NCI-H2081 (cell line): Measurements from ENCODE around the gene MTHFD1L.
"Not testable (repeated sequence)": the region's sequence is repeated elsewhere in the genome, so short reads cannot be mapped to it uniquely, and the experiment has no call there.

Experiments used
- DNase-seq, 2 experiments: peaks; one replicate each; lab custom pipeline; 2025; lab: John Stamatoyannopoulos, UW

Gene MTHFD1L

DNA sequence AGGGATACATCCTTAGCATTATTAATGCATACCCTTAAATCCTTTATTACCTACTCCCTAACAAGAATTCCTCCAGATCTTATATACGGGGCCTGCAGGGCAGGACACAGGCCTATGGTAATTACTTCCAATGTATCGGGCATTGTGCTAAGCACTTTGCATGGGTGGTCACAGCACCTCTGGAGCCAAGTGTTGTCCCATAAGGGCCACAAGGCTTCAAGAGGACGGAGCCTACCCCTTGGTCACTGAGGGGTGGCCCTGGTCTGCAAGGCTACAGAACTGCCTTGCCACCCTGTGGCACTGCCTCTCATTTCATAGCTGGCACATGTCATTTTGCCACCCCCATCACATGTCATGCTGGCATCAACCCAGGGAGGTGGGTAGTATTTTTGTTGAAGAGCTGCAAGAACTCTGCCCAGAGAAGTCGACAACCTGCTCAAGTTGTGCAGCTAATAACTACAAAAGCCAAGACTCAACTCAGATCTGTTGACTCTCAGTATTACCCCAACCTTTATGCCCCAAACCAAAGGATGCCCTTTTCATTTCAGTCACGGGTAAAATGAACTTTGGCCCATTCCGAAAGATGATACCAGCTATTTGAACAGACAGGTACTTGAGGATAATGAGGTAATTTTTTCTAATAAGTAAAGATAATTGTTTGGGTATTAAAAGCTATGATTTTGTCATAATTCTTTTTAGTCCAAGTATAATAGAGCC, 230.2 kb downstream of the MTHFD1L start:
- DNase-seq = no peak

DNA sequence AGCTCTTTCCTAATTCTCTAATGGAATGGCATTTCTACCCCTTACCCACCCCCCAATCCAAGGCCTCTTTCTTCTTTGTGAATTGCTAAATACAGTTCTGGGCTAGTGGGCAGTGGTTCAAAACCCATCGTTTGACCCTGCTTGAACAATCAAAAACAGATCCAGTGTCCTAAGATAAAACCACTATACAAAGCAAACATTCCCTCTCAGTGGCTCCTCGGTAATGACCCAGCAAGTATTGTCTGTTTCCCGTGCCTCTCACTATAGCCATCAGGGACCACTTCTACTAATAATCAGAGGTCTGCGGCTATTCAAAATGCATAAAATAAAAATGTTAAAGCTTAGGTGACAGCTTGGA, 230.7 kb downstream of the MTHFD1L start:
- DNase-seq = no peak

DNA sequence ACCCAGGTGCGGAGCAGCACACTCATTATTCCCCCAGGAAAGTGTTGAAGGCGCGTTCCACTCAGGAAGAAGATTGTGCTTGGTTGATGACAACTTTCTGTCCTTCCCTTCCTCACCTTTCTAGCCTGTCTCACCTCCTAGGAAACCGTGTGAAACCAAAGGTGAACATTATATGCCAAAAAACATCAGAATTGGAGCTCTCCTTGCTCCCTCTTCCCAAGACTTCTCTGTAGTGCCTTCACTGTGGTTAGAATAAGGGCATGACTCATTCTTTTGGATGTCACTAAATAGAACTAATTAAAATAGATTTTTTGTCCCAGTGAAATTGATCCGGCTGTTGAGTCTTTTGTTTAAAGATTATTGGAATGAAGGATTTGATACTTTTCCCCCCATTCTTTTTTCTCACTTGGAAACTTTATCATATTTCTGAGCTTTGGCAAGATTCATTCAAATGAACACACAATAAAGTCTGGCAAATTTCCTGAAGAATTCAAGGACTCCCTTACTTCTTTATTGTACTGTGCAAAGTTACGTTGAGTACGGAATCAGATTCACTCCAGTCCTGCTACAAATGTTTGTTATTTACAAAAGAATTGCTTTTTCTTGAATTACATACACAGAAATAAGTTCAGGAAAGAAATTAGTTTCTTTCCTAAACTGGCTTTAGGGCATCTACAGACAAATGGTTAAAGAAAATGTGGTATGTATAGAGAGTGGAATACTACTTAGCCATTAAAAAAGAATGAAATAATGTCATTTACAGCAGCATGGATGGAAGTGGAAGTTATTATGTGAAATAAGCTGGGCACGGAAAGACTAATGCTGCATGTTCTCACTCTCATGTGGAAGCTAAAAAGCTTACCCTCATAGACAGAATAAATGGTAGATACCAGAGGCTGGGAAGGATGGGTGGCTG, 231.4 kb downstream of the MTHFD1L start:
- DNase-seq = no peak

DNA sequence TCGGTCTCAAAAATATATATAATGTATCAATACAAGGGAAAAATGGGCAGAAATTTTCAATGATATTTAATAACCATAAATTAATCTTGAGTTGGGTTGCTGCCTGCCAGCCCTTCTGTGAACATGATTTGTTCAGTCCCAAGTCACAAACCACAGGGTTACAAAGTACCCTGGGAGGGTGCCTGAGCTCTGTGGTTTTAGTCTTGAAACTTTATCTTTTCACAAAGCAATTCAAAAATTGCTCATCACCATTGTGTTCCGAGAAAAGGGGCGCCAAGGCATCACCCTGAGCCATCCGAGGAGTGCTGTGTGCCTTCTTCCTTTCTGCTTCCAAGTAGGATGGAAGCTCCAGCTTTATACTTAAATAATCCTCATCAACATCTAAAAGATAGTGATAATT, 232.7 kb downstream of the MTHFD1L start:
- DNase-seq = no peak

DNA sequence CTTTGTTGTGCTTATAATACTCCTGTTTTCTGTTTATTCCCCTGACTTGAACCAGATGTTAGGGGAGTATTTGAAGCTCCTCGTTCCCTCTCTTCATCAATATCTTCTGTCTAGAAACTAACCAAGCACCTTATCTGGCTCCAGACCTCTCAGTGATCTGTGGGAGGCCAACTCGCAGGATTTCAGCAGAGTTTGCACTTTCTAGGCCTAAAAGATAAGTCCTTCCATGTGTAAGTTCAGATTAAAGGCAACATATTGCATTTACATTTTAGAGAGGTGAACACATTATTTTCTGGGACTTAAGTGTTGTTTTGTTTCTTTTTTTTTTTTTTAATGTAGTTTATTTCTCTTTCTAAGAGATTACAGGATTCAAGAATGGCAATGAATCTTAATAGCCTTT, 234.8 kb downstream of the MTHFD1L start:
- no peak for DNase-seq

DNA sequence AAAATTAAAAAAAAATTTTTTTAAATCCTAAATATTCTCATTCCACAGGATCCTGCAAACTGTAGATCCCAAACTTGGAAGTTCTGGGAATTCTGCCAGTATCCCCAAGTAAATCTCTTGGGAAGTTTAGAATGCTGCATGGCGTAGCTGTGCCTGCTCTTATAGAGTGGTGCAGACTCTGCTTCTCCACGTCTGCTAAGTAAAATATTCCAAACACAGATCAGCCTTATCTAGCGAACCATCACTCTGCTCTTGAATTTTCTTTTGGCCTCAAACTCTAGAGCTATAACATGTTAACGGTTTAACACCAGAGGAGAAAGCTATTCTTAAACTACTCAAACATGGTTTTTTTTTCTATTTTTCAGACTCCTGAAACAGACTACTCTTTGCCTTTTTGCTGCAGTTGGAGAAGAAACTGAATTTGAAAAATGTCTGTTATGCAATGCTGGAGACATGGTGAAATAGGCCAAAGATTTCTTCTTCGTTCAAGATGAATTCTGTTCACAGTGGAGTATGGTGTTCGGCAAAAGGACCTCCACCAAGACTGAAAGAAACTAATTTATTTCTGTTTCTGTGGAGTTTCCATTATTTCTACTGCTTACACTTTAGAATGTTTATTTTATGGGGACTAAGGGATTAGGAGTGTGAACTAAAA, 235.8 kb downstream of the MTHFD1L start:
- DNase-seq = no peak

DNA sequence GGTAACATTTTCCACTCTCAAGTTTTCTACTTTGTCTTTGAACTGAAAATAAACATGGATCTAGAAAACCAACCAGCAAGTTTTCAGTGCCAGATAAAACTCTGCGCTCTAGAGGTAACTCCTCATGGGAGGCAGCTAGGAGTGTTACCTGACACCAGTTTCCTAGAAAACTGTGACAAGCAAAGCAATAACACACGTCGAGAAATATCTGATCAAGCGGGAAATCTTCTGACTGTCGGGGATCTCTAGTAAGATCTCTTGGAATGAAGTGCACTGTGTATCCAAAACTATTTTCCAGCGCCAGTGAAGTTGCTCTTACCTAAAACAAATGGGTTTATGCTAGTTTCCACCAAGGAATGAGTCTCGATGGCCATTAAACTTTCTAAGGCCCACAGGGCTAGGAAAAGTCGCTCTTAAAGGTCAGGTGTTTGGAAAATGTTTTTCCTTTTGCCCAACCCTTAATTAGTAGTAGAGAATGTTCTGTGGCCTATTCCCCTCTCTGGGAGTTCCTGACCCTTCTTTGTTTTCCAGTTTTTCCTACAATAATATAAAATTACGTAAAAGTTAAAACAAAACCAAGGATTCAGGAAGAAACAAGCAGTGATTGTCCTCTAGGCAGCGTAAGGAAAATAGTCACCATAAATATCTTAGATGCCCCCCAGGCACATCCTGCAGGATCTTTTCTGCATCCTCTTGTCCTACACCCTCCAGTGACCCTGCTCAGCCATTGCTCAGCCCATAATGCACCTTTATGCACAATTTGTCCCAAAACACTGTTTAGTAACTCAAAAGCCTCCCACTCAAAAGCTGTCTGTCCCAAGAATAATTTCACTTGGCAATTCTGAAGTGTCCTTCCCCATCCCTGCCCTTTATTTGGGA, 236.6 kb downstream of the MTHFD1L start:
- no peak for DNase-seq

DNA sequence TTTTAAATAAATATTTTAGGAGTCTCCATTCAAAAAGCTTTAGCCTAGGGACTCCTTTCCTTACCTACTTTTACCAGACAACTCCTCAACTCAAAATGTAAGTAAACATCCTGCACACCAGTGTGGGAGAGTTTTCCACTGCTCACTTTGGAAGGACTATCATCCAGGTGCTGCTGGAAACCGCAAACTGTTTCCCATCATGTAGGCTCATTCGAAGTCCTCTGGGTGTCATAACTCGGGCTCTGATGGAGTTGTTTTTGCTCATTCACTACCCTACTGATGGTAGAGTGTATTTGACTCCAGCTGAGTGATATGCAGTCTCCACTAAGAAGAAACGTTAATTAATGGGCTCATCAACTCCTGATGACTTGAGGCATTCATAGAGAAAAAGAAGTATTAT, 237.8 kb downstream of the MTHFD1L start:
- no peak for DNase-seq

DNA sequence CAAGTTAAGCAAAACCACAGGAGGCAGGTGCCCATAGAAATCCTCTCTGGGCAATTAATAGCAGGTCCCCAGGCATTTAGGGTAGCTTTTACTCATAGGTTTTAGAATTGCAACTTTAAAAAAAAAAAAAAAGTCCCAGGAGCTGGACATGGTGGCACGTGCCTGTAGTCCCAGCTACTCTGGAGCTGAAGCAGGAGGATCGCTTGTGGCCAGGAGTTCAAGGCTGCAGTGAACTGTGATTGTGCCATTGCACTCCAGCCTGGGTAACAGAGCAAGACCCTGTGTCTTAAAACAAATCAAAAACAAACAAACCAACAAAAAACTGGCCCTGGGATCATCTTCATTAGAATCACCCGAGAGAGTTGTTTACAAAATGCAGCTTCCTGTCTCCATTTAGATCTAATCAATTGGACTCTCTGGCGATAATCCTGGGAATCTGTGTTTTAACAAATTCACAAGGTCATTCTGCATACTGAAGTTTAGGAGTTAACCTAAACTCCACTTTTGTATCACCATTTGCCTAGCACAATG, 242.5 kb downstream of the MTHFD1L start:
- no peak for DNase-seq

DNA sequence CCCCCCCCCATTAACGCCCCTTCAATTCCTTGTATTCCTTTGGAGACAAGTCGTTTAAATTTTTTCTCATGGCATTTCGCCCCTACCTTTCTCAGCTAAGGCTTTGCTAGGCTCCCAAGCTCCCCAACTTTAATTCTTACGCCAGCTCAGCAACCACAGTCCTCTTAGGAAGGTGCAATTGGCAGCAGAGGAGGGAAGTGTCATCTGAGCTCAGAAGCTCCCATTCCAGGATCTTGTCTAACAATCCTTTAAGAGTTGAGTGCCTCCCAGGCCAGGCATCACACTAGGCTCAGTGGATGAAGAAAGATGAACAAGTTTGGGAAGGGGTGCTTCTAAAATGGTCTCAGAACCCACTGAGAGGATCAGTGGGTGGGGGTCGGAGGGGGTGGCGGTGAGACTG, 243.0 kb downstream of the MTHFD1L start:
- DNase-seq = no peak

DNA sequence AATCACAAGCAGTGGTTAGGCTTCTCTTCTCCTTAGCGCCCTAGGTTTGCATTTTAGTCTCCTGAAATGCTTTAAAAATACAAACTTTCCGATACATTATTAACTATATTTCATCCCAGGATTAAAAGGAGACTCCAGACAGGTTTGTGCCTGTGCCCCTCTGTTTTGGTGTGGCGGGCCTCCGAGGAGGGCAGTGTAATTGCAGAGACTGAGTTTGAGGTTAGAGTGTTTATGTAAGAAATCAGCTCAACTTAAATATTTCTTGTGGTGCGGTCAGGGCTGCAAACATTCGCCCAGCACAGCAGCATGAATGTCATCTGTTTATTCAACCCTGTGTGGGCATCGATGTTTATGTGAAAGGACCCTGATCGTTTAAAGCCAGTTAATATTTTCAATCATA, 243.9 kb downstream of the MTHFD1L start:
- no peak for DNase-seq

DNA sequence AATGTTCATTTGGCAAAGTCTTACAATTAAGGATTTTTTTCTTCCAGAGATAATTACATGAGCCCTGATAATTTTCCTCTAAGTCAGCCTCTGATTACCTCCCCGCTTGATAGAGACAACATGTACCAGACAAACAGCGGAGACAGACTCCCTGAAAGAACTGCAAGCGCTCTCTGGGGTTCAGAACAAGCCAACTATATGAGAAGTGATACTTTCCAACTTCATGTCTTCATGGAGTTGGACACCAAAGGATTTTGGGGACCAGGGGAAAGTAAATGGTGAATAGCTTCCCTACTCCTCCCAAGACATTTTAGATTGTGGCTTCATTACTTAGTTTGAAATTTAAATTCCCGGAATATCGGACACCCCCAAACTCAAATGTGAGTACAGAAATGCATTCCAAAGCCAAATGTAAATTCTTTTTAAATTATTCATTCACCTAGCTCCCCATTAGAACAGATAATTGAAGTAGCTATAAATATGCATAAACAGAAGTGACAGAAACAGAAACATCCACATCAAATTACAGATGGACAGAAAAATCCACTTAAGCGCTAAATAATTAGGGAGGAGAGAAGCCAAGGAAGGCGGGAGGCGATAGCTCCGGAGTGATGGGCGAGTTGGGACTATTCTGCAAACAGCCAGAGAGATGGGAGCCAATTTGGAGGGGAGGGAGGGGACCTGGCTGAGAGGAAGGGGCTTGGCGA, 244.5 kb downstream of the MTHFD1L start:
- DNase-seq = no peak

DNA sequence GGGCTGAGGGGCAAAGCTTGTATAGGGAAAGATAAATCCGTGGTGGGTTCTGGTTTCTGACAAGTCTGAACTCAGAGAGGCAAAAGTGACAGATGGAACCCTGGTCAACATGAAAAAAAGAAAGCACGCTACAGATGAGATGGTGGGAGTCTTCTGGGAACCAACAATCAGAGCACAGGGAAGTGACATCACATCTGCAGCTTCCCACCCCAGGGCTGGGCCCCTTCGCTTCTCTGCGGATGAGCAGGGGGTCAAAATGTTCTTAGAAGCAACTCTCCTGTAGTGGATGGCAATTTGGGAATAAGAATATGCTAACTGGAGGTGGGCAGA, 245.0 kb downstream of the MTHFD1L start:
- DNase-seq = no peak

DNA sequence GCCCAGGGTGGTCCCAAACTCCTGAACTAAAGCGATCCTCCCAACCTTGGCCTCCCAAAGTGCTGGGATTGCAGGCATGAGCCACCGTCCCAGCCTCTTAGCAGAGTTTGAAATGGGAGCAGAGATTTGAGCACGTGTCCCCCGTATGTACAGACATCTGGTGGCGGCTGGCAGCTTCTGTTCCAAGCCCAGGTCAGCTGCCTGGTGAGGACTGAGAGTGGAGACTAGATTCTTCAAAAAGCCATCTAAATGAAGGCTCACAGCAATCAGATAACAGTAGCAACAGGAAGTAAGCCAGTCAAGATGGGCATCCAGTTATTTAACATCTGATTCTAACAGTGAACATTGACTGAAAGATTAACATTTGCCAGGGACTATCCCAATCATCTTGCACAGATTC, 246.2 kb downstream of the MTHFD1L start:
- DNase-seq = no peak

DNA sequence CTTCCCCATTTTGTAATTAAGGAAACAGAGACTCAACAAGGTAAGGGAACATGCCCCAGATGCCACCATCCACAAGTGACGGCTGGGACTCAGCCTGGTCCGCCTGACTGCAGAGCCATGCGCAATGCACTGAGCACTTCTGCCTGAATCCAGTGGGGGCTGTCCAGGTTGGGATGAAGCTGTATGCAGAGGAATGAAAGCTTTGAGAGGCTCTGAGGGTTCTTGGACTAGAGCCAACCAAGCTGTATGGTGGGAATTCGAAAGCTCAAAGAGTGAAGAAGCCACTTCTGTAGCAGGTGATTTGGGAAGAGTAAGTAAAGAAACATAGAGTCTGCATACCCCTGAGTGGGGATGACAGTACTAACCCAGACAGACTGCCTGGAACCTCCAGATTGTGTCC, 246.6 kb downstream of the MTHFD1L start:
- DNase-seq = no peak

DNA sequence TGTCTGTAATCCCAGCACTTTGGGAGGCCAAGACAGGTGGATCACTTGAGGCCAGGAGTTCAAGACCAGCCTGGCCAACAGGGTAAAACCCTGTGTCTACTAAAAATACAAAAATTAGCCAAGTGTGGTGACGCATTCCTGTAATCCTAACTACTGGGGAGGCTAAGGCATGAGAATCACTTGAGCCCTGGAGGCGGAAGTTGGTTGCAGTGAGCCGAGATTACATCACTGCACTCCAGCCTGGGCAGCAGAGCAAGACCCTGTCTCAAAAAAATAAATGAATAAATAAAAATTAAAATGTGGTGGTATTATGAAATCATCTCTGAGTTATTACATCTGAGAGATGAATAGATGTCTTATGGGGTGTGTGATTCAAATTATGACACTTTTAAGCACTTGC, 247.4 kb downstream of the MTHFD1L start:
- DNase-seq = not testable (repeated sequence)

DNA sequence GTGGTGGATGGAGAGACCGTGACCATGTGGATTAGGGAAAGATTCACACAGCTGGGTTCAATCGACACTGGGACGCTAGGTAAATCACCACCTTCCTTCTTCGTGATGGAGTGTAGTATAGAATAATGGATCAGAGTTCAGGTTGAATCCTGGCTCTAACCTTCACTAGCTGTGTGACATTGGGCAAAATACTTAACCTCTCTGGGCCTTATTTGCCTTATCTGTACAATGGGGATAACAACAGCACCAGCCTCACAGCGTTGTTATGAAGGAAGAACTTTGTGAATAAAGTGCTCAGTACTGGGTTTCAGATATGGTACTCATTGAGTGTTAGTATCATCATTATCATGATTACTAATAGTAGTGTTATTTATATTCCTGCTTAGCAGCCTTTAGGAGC, 248.1 kb downstream of the MTHFD1L start:
- no peak for DNase-seq

DNA sequence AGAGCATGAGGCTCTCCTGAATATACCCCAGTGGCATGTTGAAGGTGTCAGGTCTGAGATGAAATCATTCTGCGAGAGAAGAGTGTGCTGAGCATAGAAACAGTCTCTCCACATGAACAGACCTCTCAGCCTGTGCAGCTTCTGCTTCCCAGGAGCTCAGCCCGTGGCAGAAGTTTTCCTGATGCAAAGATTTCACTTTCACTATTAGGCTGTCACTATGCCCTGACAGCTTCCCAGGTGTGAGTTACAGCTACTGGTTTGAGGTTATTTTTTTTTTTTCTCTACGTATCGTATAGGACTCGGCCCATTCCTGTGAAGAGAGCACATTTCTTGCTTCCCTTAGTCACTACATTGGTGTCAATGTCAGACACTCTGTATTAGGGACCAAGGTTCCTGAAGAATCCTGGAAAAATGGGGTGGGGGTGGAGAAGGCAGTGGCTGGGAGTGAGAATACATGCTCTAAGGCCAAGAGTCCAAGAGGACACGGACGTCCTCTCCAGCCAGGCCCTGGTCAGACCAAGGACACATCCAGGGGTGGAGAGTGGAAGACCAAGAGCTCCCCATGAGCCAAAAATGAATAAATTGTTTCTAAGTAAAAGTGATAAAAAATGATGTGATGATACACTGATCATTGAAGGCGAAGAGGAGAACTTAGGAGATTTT, 253.1 kb downstream of the MTHFD1L start:
- DNase-seq = no peak

DNA sequence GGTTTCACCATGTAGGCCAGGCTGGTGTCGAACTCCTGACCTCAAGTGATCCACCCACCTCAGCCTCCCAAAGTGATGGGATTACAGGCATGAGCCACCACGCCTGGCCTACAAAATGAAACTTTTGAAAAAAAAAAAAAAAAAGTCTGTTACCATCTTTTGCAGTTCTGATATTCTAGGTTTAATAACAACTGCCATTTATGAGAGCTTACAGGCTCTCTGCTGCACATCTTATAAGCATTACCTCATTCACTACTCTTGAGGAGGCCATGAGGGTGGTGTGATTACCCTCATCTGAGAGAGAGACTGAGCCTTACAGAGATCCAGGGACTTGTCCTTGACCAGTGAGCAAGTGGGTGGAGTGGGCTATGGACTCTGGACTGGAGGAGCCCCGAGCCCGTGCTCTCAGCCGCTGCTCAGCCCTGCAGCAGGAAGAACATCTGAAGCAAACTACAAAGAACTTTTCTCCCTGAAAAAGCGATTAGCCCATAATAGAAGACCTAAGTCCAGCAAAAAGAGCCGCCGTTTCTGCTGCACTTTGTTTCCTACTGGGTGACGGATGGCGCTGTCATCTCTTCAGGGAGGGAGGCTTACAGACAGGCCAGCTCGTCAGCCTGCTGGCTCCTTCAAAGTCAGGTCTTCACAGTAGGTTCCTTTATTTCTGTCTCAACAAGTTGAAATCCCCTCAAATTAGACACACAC, 254.5 kb downstream of the MTHFD1L start:
- no peak for DNase-seq

DNA sequence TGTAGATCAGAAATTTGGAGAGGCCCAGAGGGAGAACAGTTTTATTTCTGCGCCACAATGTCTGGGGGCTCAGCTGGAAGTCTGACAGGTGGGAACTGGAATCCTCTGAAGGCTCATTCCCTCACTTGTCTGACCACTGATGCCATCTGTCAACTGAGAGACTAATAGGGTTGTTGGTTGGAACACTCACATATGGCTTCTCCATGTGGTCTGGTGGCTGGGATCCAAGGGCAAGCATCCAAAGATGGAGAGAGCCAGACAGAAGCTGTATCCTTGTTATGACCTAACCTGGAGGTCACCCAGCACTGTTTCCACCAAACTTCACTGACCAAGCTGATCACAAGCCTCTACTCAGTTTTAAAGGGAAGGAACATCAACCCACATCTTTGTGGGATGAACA, 256.4 kb downstream of the MTHFD1L start:
- no peak for DNase-seq
